ENCODE data around the gene HIGD2A.

Gene HIGD2A

GRCh38 chr5:176342766-176343458, 45.6 kb upstream of the HIGD2A start:
- Histone ChIP-seq H2BK12ac (ENCODE audit: low read length in 2 of 2) (no peak overlapping the region), H2BK5ac (ENCODE audit: low read depth, low read length, poor library complexity, severe bottlenecking) (no peak overlapping the region), H3K4me3 (ENCODE audit: insufficient read depth in 1 of 2, low read depth in 1 of 2, low read length in 2 of 2) (no peak overlapping the region), H3K27ac (ENCODE audit: low read length, poor library complexity, severe bottlenecking) (no peak overlapping the region), H3K4me1 (ENCODE audit: control insufficient read depth, insufficient read depth, low read depth, low read length) (no peaks in the 10 kb centered on the region), H3K4ac (ENCODE audit: low read depth in 1 of 2, low read length in 2 of 2) (no peak overlapping the region), H3K4me2 (ENCODE audit: low read length, poor library complexity, severe bottlenecking) (no peak overlapping the region), H2AK5ac (ENCODE audit: low read length, severe bottlenecking) (no peak overlapping the region), H4K8ac (ENCODE audit: low read length) (no peak overlapping the region), H3K18ac (ENCODE audit: low read depth in 1 of 2, low read length in 2 of 2) (no peak overlapping the region), H3K23ac (ENCODE audit: low read length in 2 of 2) (no peak overlapping the region), H2BK15ac (ENCODE audit: low read depth, poor library complexity, severe bottlenecking) (no peak overlapping the region), H3K9me3 (ENCODE audit: control insufficient read depth, low read length) (no peaks in the 10 kb centered on the region), H3K9ac (ENCODE audit: low read length) (no peak overlapping the region), H3K36me3 (ENCODE audit: control insufficient read depth in 1 of 2, insufficient read depth in 2 of 2, low read depth in 1 of 2, low read length in 2 of 2) (peaks cover 21 to 59% of the 10 kb centered on the region in 2 experiments), H3K27me3 (ENCODE audit: control insufficient read depth in 1 of 2, insufficient read depth in 1 of 2, low read length in 2 of 2) (no peaks in the 10 kb centered on the region), H2BK120ac (ENCODE audit: low read depth, low read length) (no peak overlapping the region), H3K79me1 (replicated peaks; ENCODE audit: low read length, poor library complexity, severe bottlenecking) (peaks cover 7% of the 10 kb centered on the region), H4K91ac (ENCODE audit: low read length) (no peak overlapping the region), H3K14ac (ENCODE audit: low read length in 2 of 2) (no peak overlapping the region), H2AFZ (ENCODE audit: low read depth, low read length) (no peak overlapping the region)
- no peak for DNase-seq
- WGBS = no CpG with 5 or more reads among the region's 2 CpGs

GRCh38 chr5:176350416-176350815, 38.1 kb upstream of the HIGD2A start:
- no peak overlapping the region for H3K4me2 ChIP-seq (ENCODE audit: low read length, poor library complexity, severe bottlenecking)
- no peak overlapping the region for H3K4me3 ChIP-seq (ENCODE audit: insufficient read depth in 1 of 2, low read depth in 1 of 2, low read length in 2 of 2)
- no peak overlapping the region for H3K27ac ChIP-seq (ENCODE audit: low read length, poor library complexity, severe bottlenecking)
- DNase-seq = no peak
- H4K8ac ChIP-seq (ENCODE audit: low read length) = peak overlapping the region; percentile 43
- 98% methylated on average over 8 of the region's 8 CpGs for WGBS
- H2BK15ac ChIP-seq (ENCODE audit: low read depth, poor library complexity, severe bottlenecking) = no peak overlapping the region
- no peak overlapping the region for H2AFZ ChIP-seq (ENCODE audit: low read depth, low read length)
- no peaks in the 10 kb centered on the region for H3K9me3 ChIP-seq (ENCODE audit: control insufficient read depth, low read length)
- H3K36me3 ChIP-seq (ENCODE audit: control insufficient read depth in 1 of 2, insufficient read depth in 2 of 2, low read depth in 1 of 2, low read length in 2 of 2) = peaks cover 66 to 96% of the 10 kb centered on the region in 2 experiments
- no peak overlapping the region for H2AK5ac ChIP-seq (ENCODE audit: low read length, severe bottlenecking)
- H3K4ac ChIP-seq (ENCODE audit: low read depth in 1 of 2, low read length in 2 of 2) = no peak overlapping the region
- H3K9ac ChIP-seq (ENCODE audit: low read length) = no peak overlapping the region
- no peak overlapping the region for H2BK5ac ChIP-seq (ENCODE audit: low read depth, low read length, poor library complexity, severe bottlenecking)
- no peak overlapping the region for H3K14ac ChIP-seq (ENCODE audit: low read length in 2 of 2)
- H4K91ac ChIP-seq (ENCODE audit: low read length) = no peak overlapping the region
- no peaks in the 10 kb centered on the region for H3K27me3 ChIP-seq (ENCODE audit: control insufficient read depth in 1 of 2, insufficient read depth in 1 of 2, low read length in 2 of 2)
- H3K23ac ChIP-seq (ENCODE audit: low read length in 2 of 2) = no peak overlapping the region
- no peak overlapping the region for H2BK12ac ChIP-seq (ENCODE audit: low read length in 2 of 2)
- no peaks in the 10 kb centered on the region for H3K4me1 ChIP-seq (ENCODE audit: control insufficient read depth, insufficient read depth, low read depth, low read length)
- H3K18ac ChIP-seq (ENCODE audit: low read depth in 1 of 2, low read length in 2 of 2) = no peak overlapping the region
- H2BK120ac ChIP-seq (ENCODE audit: low read depth, low read length) = no peak overlapping the region
- H3K79me1 ChIP-seq (replicated peaks; ENCODE audit: low read length, poor library complexity, severe bottlenecking) = peaks cover 48% of the 10 kb centered on the region

GRCh38 chr5:176352116-176352878, 36.3 kb upstream of the HIGD2A start:
- H3K9me3 ChIP-seq (ENCODE audit: control insufficient read depth, low read length) = no peaks in the 10 kb centered on the region
- H2AFZ ChIP-seq (ENCODE audit: low read depth, low read length) = no peak overlapping the region
- no peak overlapping the region for H3K23ac ChIP-seq (ENCODE audit: low read length in 2 of 2)
- 99% methylated on average over 5 of the region's 5 CpGs for WGBS
- no peak overlapping the region for H2BK15ac ChIP-seq (ENCODE audit: low read depth, poor library complexity, severe bottlenecking)
- H2BK12ac ChIP-seq (ENCODE audit: low read length in 2 of 2) = no peak overlapping the region
- no peaks in the 10 kb centered on the region for H3K4me1 ChIP-seq (ENCODE audit: control insufficient read depth, insufficient read depth, low read depth, low read length)
- peak; percentile 17 for DNase-seq
- no peak overlapping the region for H3K9ac ChIP-seq (ENCODE audit: low read length)
- no peak overlapping the region for H3K27ac ChIP-seq (ENCODE audit: low read length, poor library complexity, severe bottlenecking)
- no peak overlapping the region for H3K14ac ChIP-seq (ENCODE audit: low read length in 2 of 2)
- no peak overlapping the region for H3K4ac ChIP-seq (ENCODE audit: low read depth in 1 of 2, low read length in 2 of 2)
- no peak overlapping the region for H2BK5ac ChIP-seq (ENCODE audit: low read depth, low read length, poor library complexity, severe bottlenecking)
- no peak overlapping the region for H4K91ac ChIP-seq (ENCODE audit: low read length)
- no peak overlapping the region for H2BK120ac ChIP-seq (ENCODE audit: low read depth, low read length)
- H3K4me3 ChIP-seq (ENCODE audit: insufficient read depth in 1 of 2, low read depth in 1 of 2, low read length in 2 of 2) = no peak overlapping the region
- H3K79me1 ChIP-seq (replicated peaks; ENCODE audit: low read length, poor library complexity, severe bottlenecking) = peaks cover 47% of the 10 kb centered on the region
- peaks cover 70 to 94% of the 10 kb centered on the region in 2 experiments for H3K36me3 ChIP-seq (ENCODE audit: control insufficient read depth in 1 of 2, insufficient read depth in 2 of 2, low read depth in 1 of 2, low read length in 2 of 2)
- no peaks in the 10 kb centered on the region for H3K27me3 ChIP-seq (ENCODE audit: control insufficient read depth in 1 of 2, insufficient read depth in 1 of 2, low read length in 2 of 2)
- H4K8ac ChIP-seq (ENCODE audit: low read length) = no peak overlapping the region
- no peak overlapping the region for H3K4me2 ChIP-seq (ENCODE audit: low read length, poor library complexity, severe bottlenecking)
- H3K18ac ChIP-seq (ENCODE audit: low read depth in 1 of 2, low read length in 2 of 2) = no peak overlapping the region
- H2AK5ac ChIP-seq (ENCODE audit: low read length, severe bottlenecking) = no peak overlapping the region

- H3K4me3 ChIP-seq (ENCODE audit: insufficient read depth in 1 of 2, low read depth in 1 of 2, low read length in 2 of 2) = no peak overlapping the region
- H3K9me3 ChIP-seq (ENCODE audit: control insufficient read depth, low read length) = no peaks in the 10 kb centered on the region
- H4K8ac ChIP-seq (ENCODE audit: low read length) = no peak overlapping the region
- H2BK15ac ChIP-seq (ENCODE audit: low read depth, poor library complexity, severe bottlenecking) = no peak overlapping the region
- no peak overlapping the region for H2AFZ ChIP-seq (ENCODE audit: low read depth, low read length)
- no peak overlapping the region for H3K23ac ChIP-seq (ENCODE audit: low read length in 2 of 2)
- H3K4ac ChIP-seq (ENCODE audit: low read depth in 1 of 2, low read length in 2 of 2) = no peak overlapping the region
- peaks cover 39% of the 10 kb centered on the region for H3K79me1 ChIP-seq (replicated peaks; ENCODE audit: low read length, poor library complexity, severe bottlenecking)
- H4K91ac ChIP-seq (ENCODE audit: low read length) = no peak overlapping the region
- no peak overlapping the region for H3K4me2 ChIP-seq (ENCODE audit: low read length, poor library complexity, severe bottlenecking)
- H3K27me3 ChIP-seq (ENCODE audit: control insufficient read depth in 1 of 2, insufficient read depth in 1 of 2, low read length in 2 of 2) = no peaks in the 10 kb centered on the region
- peaks cover 2% of the 10 kb centered on the region for H3K4me1 ChIP-seq (ENCODE audit: control insufficient read depth, insufficient read depth, low read depth, low read length)
- H2AK5ac ChIP-seq (ENCODE audit: low read length, severe bottlenecking) = no peak overlapping the region
- no peak overlapping the region for H2BK120ac ChIP-seq (ENCODE audit: low read depth, low read length)
- no peak overlapping the region for H3K18ac ChIP-seq (ENCODE audit: low read depth in 1 of 2, low read length in 2 of 2)
- no peak overlapping the region for H3K14ac ChIP-seq (ENCODE audit: low read length in 2 of 2)
- H2BK12ac ChIP-seq (ENCODE audit: low read length in 2 of 2) = no peak overlapping the region
- no peak overlapping the region for H3K27ac ChIP-seq (ENCODE audit: low read length, poor library complexity, severe bottlenecking)
- no peak overlapping the region for H2BK5ac ChIP-seq (ENCODE audit: low read depth, low read length, poor library complexity, severe bottlenecking)
- H3K36me3 ChIP-seq (ENCODE audit: control insufficient read depth in 1 of 2, insufficient read depth in 2 of 2, low read depth in 1 of 2, low read length in 2 of 2) = peaks cover 65 to 94% of the 10 kb centered on the region in 2 experiments
- no peak overlapping the region for H3K9ac ChIP-seq (ENCODE audit: low read length)
- DNase-seq = no peak
- 92% methylated on average over 4 of the region's 4 CpGs for WGBS
Measured at GRCh38 chr5:176353533-176353932, 35.0 kb upstream of the HIGD2A start.

Measured in mesenchymal stem cell (in vitro differentiated cells and primary cell).